ENCODE measurements around the gene PLSCR3. TPM values are rescaled to one million over a fixed set of nuclear protein-coding genes. Genes with fewer than 3 reads are reported as not detected.

PLSCR3 gene
- total RNA-seq: 73.9 and 81.4 TPM in 2 replicates
- long read RNA-seq, partial matches to known transcripts: 0 of 8 reads
- long read RNA-seq, other reads (novel, unspliced or antisense): 5 of 8 reads

DNA sequence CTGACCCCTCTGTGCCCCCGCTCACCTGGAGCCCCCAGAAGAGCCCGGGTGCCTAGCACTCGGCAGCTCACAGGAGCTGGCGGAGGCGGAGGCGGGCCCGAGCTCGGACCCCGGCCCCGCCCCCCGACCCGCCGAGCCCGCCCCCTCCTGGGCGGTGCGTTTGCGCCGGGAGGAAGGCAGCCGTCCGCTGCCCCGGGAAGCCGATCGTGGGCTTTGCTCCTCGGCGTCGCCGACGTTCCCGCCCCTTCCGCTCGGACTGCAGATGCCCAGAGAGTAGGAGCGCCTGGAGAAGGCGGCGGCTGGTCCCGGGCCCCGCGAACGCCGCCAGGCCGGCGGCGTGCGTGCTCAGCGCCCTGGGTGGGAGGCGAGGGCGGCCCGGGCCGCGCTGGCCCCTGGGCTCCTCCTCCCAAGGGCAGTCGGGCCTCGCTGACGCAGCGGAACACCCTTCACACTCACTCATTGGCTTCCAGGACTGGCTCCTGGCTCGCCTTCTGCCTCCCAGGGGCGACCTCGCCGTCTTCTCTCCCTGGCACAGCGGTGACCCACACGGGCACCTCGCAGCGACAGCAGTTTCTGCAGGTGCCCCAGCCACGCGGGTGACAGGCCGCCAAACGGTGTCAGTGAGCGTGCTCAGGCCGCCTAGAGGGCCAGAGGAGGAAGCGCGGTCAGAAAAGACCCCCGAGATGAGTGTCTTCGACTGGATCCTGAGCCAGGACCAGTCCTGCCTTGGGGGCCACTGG, at the start of gene PLSCR3:
PLSCR3 (minus strand) TSS at position 74 of the 740 bp plus-strand sequence. CDS start 415 bp downstream, outside the sequence.
- no peaks in the 10 kb centered on the region for H3K27me3 Mint-ChIP-seq (ENCODE audit: unreplicated experiment)
- peak within 1 kb of the TSS; percentile 89 for H3K4me3 Mint-ChIP-seq (ENCODE audit: unreplicated experiment)
- no peaks in the 10 kb centered on the region for H3K9me3 Mint-ChIP-seq (ENCODE audit: unreplicated experiment)
- DNase-seq (ENCODE audit: extremely low spot score, unreplicated experiment): peak; percentile 94
- H3K4me1 Mint-ChIP-seq (ENCODE audit: unreplicated experiment): peaks cover 10% of the 10 kb centered on the region
- H3K36me3 Mint-ChIP-seq (ENCODE audit: unreplicated experiment): peaks cover 6% of the 10 kb centered on the region
- peak within 1 kb of the TSS; percentile 93 for H3K27ac Mint-ChIP-seq (ENCODE audit: unreplicated experiment)
- TF ChIP-seq, protein P1, sequence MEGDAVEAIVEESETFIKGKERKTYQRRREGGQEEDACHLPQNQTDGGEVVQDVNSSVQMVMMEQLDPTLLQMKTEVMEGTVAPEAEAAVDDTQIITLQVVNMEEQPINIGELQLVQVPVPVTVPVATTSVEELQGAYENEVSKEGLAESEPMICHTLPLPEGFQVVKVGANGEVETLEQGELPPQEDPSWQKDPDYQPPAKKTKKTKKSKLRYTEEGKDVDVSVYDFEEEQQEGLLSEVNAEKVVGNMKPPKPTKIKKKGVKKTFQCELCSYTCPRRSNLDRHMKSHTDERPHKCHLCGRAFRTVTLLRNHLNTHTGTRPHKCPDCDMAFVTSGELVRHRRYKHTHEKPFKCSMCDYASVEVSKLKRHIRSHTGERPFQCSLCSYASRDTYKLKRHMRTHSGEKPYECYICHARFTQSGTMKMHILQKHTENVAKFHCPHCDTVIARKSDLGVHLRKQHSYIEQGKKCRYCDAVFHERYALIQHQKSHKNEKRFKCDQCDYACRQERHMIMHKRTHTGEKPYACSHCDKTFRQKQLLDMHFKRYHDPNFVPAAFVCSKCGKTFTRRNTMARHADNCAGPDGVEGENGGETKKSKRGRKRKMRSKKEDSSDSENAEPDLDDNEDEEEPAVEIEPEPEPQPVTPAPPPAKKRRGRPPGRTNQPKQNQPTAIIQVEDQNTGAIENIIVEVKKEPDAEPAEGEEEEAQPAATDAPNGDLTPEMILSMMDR (IDR thresholded peaks at IDR 0.05): peak; percentile 40

DNA sequence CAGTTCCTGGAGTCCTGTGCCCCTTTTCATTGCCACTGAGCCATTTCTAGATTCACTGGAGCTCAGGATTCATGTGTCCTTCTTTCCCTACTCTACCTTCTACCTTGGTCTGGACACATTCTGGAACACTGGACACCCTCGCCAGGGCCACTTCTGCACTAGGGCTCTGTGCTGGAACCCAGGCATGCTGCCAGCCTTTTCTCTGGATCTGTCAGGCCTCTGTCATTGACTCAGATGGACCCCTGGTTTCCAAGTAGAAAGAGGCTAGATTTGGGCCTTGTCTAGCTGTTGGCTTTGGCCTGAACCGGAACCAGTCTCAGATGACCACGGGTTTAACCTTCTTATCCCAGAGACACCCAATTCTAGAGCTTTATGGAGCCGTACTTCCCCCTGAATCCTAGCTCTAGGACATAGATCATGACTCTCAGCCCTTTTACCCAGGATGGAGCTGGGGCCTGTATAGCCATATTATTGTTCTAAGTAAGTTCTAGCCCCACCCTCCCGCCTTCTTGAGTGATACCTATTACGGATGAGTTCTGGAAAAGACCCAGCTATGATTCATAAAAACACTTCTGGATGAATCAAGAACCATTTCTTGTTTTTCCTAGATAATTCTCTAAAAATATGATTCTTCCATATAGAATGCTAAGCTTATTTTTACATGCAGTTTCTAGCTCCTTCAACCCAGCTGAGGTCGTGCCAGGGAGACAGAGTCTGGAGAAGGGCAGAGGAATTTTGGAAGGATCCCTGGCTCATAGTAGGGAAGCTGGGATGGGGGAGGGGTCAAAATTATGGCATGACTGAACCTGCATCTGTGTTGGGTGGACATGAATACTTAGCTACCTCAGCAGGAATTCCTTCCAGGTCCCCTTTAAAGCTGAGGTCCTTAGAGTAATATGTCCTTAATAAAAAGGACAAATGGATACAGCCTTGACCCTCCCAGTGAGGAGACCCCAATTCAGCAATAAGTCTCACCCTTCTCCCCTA, 49.5 kb upstream of the PLSCR3 start:
- H3K36me3 Mint-ChIP-seq (ENCODE audit: unreplicated experiment): no peaks in the 10 kb centered on the region
- H3K9me3 Mint-ChIP-seq (ENCODE audit: unreplicated experiment): no peaks in the 10 kb centered on the region
- TF ChIP-seq, protein P1 (IDR thresholded peaks at IDR 0.05): no peak
- no peak overlapping the region for H3K27ac Mint-ChIP-seq (ENCODE audit: unreplicated experiment)
- H3K27me3 Mint-ChIP-seq (ENCODE audit: unreplicated experiment): peaks cover 42% of the 10 kb centered on the region
- no peak for DNase-seq (ENCODE audit: extremely low spot score, unreplicated experiment)
- H3K4me3 Mint-ChIP-seq (ENCODE audit: unreplicated experiment): no peak overlapping the region
- H3K4me1 Mint-ChIP-seq (ENCODE audit: unreplicated experiment): peaks cover 28% of the 10 kb centered on the region

DNA sequence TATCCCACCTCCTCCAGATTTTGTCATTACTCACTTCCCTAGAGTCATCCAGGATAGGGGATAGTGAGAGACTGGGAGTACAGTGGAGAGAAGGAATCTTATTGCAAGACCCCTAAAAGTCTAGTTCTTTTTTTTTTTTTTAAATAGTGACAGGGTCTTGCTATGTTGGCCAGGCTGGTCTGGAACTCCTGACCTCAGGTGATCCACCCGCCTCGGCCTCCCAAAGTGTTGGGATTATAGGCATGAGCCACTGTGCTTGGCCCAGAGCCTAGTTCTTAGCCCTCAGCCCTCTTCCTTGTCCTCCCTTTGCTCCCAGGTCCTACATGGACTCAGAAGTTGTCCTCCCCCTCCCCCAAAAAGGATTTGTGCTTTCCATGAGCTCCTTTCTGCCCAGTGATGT, 47.8 kb upstream of the PLSCR3 start:
- peaks cover 43% of the 10 kb centered on the region for H3K4me1 Mint-ChIP-seq (ENCODE audit: unreplicated experiment)
- H3K4me3 Mint-ChIP-seq (ENCODE audit: unreplicated experiment): no peak overlapping the region
- peaks cover 2% of the 10 kb centered on the region for H3K36me3 Mint-ChIP-seq (ENCODE audit: unreplicated experiment)
- TF ChIP-seq, protein P1 (IDR thresholded peaks at IDR 0.05): no peak
- no peak for DNase-seq (ENCODE audit: extremely low spot score, unreplicated experiment)
- no peak overlapping the region for H3K27ac Mint-ChIP-seq (ENCODE audit: unreplicated experiment)
- no peaks in the 10 kb centered on the region for H3K9me3 Mint-ChIP-seq (ENCODE audit: unreplicated experiment)
- peaks cover 45% of the 10 kb centered on the region for H3K27me3 Mint-ChIP-seq (ENCODE audit: unreplicated experiment)

DNA sequence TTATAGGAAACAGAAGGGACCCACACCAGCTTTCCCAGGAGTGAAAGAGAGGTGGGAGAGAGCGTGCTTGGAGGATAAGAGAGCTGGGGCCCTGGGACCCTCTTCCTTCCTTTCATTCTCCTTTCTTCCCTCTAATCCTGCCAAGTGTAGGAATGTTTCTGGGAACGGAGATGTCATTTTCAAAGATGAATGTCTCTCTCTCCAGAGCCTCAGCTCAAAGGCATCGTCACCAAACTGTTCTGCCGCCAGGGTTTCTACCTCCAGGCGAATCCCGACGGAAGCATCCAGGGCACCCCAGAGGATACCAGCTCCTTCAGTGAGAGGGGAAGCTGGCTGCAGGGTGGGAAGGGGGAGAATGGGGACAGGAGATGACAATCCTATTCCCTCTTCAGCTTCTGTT, 46.9 kb upstream of the PLSCR3 start:
- H3K27me3 Mint-ChIP-seq (ENCODE audit: unreplicated experiment): peaks cover 44% of the 10 kb centered on the region
- H3K9me3 Mint-ChIP-seq (ENCODE audit: unreplicated experiment): no peaks in the 10 kb centered on the region
- DNase-seq (ENCODE audit: extremely low spot score, unreplicated experiment): no peak
- H3K4me3 Mint-ChIP-seq (ENCODE audit: unreplicated experiment): no peak overlapping the region
- TF ChIP-seq, protein P1 (IDR thresholded peaks at IDR 0.05): no peak
- peaks cover 2% of the 10 kb centered on the region for H3K36me3 Mint-ChIP-seq (ENCODE audit: unreplicated experiment)
- H3K27ac Mint-ChIP-seq (ENCODE audit: unreplicated experiment): no peak overlapping the region
- peaks cover 49% of the 10 kb centered on the region for H3K4me1 Mint-ChIP-seq (ENCODE audit: unreplicated experiment)
